ENCODE data around the gene TNRC6C. TPM values are rescaled to one million over a fixed set of nuclear protein-coding genes. Genes with fewer than 3 reads are reported as not detected.

The TNRC6C gene
- total and polyA plus RNA-seq, 9 of the 15 experiments (the other 6 are each of a cell fraction or from before 2014, with no cell fraction given): 0.20 to 4.9 (median 2.3) TPM

GRCh38 chr17:78079253-78079652 is 120.8 kb downstream of the TNRC6C start:
- ChIA-PET CTCF (ENCODE audit: low intra/inter-chr PET ratio) (no interaction called here), POLR2A (interaction anchor here (1.5 to 1.6 kb wide), 2 partner anchors 12 to 31 kb away, joined by 3 to 5 read pairs; no protein-coding TSS in a partner anchor)
- 88% methylated on average over 6 of the region's 6 CpGs for WGBS (ENCODE audit: insufficient coverage, low coverage, missing lambda C conversion rate)
- Histone ChIP-seq H3K79me2 (ENCODE audit: control insufficient read depth, insufficient read depth, low read length) (no peaks in the 10 kb centered on the region), H2AFZ (ENCODE audit: low read depth, low read length) (no peak overlapping the region), H3K4me1 (replicated peaks in 1 of 2; ENCODE audit: control insufficient read depth in 2 of 2, insufficient read depth in 2 of 2, low read length in 2 of 2) (peaks cover 15 to 17% of the 10 kb centered on the region in 2 experiments; a peak in 4 of 5 replicates), H3K9me1 (ENCODE audit: control insufficient read depth, insufficient read depth, low read length) (no peaks in the 10 kb centered on the region), H3K27me3 (ENCODE audit: control insufficient read depth in 2 of 2, insufficient read depth in 2 of 2, low read length in 2 of 2) (no peaks in the 10 kb centered on the region), H3K9me3 (replicated peaks; ENCODE audit: control insufficient read depth, insufficient read depth, low read depth, low read length) (no peaks in the 10 kb centered on the region), H3K27ac (ENCODE audit: extremely low read depth, low read depth, low read length) (no peak overlapping the region), H3K4me2 (ENCODE audit: insufficient read depth, low read length) (no peak overlapping the region), H3K36me3 (ENCODE audit: control insufficient read depth, insufficient read depth, low read length) (peaks cover 28% of the 10 kb centered on the region; the same call in 1 of the 3 replicates), H4K20me1 (replicated peaks; ENCODE audit: control insufficient read depth, insufficient read depth, low read length) (no peaks in the 10 kb centered on the region), H3K4me3 (no peak overlapping the region), H3K9ac (ENCODE audit: insufficient read depth in 1 of 2, low read depth in 2 of 2, low read length in 2 of 2) (0 out of 4 replicates have a peak overlapping the region, but pooled peaks of 1 of the 2 experiments have one; percentile 27)
- TF ChIP-seq TCFL5 (CRISPR knock-in tag; conservative IDR thresholded peaks at IDR 0.05): no peak
- TF ChIP-seq ZNF639 (CRISPR knock-in tag; conservative IDR thresholded peaks at IDR 0.05 in 1 of 2, IDR thresholded peaks at IDR 0.05 in 1 of 2): no peak
- no peak for TF ChIP-seq PCBP2 (IDR thresholded peaks at IDR 0.05; ENCODE audit: low read depth, low read length, poor library complexity, severe bottlenecking)
- TF ChIP-seq EP400 (IDR thresholded peaks at IDR 0.05): no peak
- TF ChIP-seq ZNF212 (CRISPR knock-in tag; IDR thresholded peaks at IDR 0.05): no peak
- no peak for TF ChIP-seq E4F1 (CRISPR knock-in tag; IDR thresholded peaks at IDR 0.05; ENCODE audit: borderline replicate concordance)
- TF ChIP-seq ZNF707 (CRISPR knock-in tag; conservative IDR thresholded peaks at IDR 0.05): no peak
- TF ChIP-seq ZNF408 (CRISPR knock-in tag; IDR thresholded peaks at IDR 0.05; ENCODE audit: low read depth): no peak
- TF ChIP-seq ZNF165 (CRISPR knock-in tag; IDR thresholded peaks at IDR 0.05; ENCODE audit: borderline replicate concordance): no peak
- no peak for TF ChIP-seq BCL6 (CRISPR knock-in tag; IDR thresholded peaks at IDR 0.05)
- TF ChIP-seq ZNF253 (CRISPR knock-in tag; conservative IDR thresholded peaks at IDR 0.05): no peak
- TF ChIP-seq ZNF551 (CRISPR knock-in tag; IDR thresholded peaks at IDR 0.05): no peak
- TF ChIP-seq ZBTB8A (IDR thresholded peaks at IDR 0.05; ENCODE audit: partially characterized antibody): no peak
- TF ChIP-seq CHD4 (IDR thresholded peaks at IDR 0.05; ENCODE audit: insufficient read depth, insufficient replicate concordance, low read depth, low read length, poor library complexity, severe bottlenecking): no peak
- TF ChIP-seq ZBTB17 (CRISPR knock-in tag; IDR thresholded peaks at IDR 0.05): no peak
- intact Hi-C loops (cut with micrococcal nuclease) (no loop called here), in situ Hi-C loops (cut with MboI) (no loop called here)
- FAIRE-seq (no peak), ATAC-seq (no peak), DNase-seq (ENCODE audit: extremely low read depth in 1 of 4, low spot score in 3 of 4) (no peak)
- no TSS peak for BruUV-seq (replicated peaks)
